ENCODE measurements around the gene PDXDC1.
"Not testable (repeated sequence)": the region's sequence is repeated elsewhere in the genome, so short reads cannot be mapped to it uniquely, and the experiment has no call there.

The PDXDC1 gene

GRCh38 chr16:15071013-15071412 is 96.2 kb downstream of the PDXDC1 start:
- DNase-seq (ENCODE audit: low spot score): not testable (repeated sequence)

GRCh38 chr16:15071916-15072769 is 97.3 kb downstream of the PDXDC1 start:
- not testable (repeated sequence) for DNase-seq (ENCODE audit: low spot score)

GRCh38 chr16:15073101-15073500 is 98.3 kb downstream of the PDXDC1 start:
- no peak for DNase-seq (ENCODE audit: low spot score)

- not testable (repeated sequence) for DNase-seq (ENCODE audit: low spot score)
Observed at GRCh38 chr16:15076161-15076560, 101.3 kb downstream of the PDXDC1 start.

GRCh38 chr16:15080883-15081282 is 106.1 kb downstream of the PDXDC1 start:
- not testable (repeated sequence) for DNase-seq (ENCODE audit: low spot score)

- not testable (repeated sequence) for DNase-seq (ENCODE audit: low spot score)
Observed at GRCh38 chr16:15082788-15083187, 108.0 kb downstream of the PDXDC1 start.

- DNase-seq (ENCODE audit: low spot score): not testable (repeated sequence)
Observed at GRCh38 chr16:15090663-15091269, 115.9 kb downstream of the PDXDC1 start.

GRCh38 chr16:15093571-15093954 is 118.7 kb downstream of the PDXDC1 start:
- DNase-seq (ENCODE audit: low spot score): not testable (repeated sequence)

GRCh38 chr16:15093955-15094827 is 119.4 kb downstream of the PDXDC1 start, which contains the start of gene RRN3:
Gene RRN3 (minus strand): TSS chr16:15094272. CDS start chr16:15094233, 39 bp downstream.
- DNase-seq (ENCODE audit: low spot score): peak; percentile 88

GRCh38 chr16:15096583-15096972 is 121.8 kb downstream of the PDXDC1 start:
- not testable (repeated sequence) for DNase-seq (ENCODE audit: low spot score)

GRCh38 chr16:15099366-15099909 is 124.6 kb downstream of the PDXDC1 start:
- not testable (repeated sequence) for DNase-seq (ENCODE audit: low spot score)

- DNase-seq (ENCODE audit: low spot score): not testable (repeated sequence)
Observed at GRCh38 chr16:15100372-15100987, 125.7 kb downstream of the PDXDC1 start.

- not testable (repeated sequence) for DNase-seq (ENCODE audit: low spot score)
Observed at GRCh38 chr16:15127641-15128425, 153.0 kb downstream of the PDXDC1 start.

- DNase-seq (ENCODE audit: low spot score): not testable (repeated sequence)
Observed at GRCh38 chr16:15130256-15130932, 155.6 kb downstream of the PDXDC1 start.

- not testable (repeated sequence) for DNase-seq (ENCODE audit: low spot score)
Observed at GRCh38 chr16:15130943-15131700, 156.3 kb downstream of the PDXDC1 start.

GRCh38 chr16:15132719-15133428 is 158.0 kb downstream of the PDXDC1 start:
- not testable (repeated sequence) for DNase-seq (ENCODE audit: low spot score)

GRCh38 chr16:15133554-15133953 is 158.7 kb downstream of the PDXDC1 start:
- not testable (repeated sequence) for DNase-seq (ENCODE audit: low spot score)

GRCh38 chr16:15134752-15135482 is 160.1 kb downstream of the PDXDC1 start:
- DNase-seq (ENCODE audit: low spot score): not testable (repeated sequence)
